WTC11 (cell line): ENCODE results near the gene ZEB2. TPM values are rescaled to one million over a fixed set of nuclear protein-coding genes. Genes with fewer than 3 reads are reported as not detected.

Experiments used
- ATAC-seq: fragments of 200-7000 bp; cut with Tn5 transposase; 2 replicates; pipeline ENCODE4 v1.10.0; 2021; ENCODE audit warnings: mild to moderate bottlenecking, moderate library complexity
- CTCF ChIA-PET: fragments of 300-600 bp; sonication (Branson Sonifier 250); formaldehyde crosslinking; loops from one replicate; lab custom pipeline; 2021; ENCODE audit warnings: antibody characterized with exemption; lab: Charles Lee
- POLR2A ChIA-PET: fragments of 350-600 bp; sonication (Branson Sonifier 250); formaldehyde crosslinking; loops from one replicate; lab custom pipeline; 2021; ENCODE audit warnings: antibody characterized with exemption; lab: Charles Lee
- DNase-seq: peaks from one replicate; pipeline ENCODE4 v3.0.0; 2021; ENCODE audit warnings: low spot score
- H3K27ac Mint-ChIP-seq: 2 replicates; pipeline ENCODE4 v1.8.0; 2021; ENCODE audit warnings: mixed read lengths
- H3K27me3 Mint-ChIP-seq: 2 replicates; pipeline ENCODE4 v1.8.0; 2021; ENCODE audit warnings: low read depth, mild to moderate bottlenecking, moderate library complexity, mixed read lengths
- H3K36me3 Mint-ChIP-seq: 2 replicates; pipeline ENCODE4 v1.8.0; 2021; ENCODE audit warnings: mixed read lengths
- H3K4me1 Mint-ChIP-seq: 2 replicates; pipeline ENCODE4 v1.8.0; 2022; ENCODE audit warnings: mixed read lengths
- H3K4me3 Mint-ChIP-seq: 2 replicates; pipeline ENCODE4 v1.8.0; 2021; ENCODE audit warnings: mild to moderate bottlenecking, moderate library complexity, mixed read lengths
- H3K9me3 Mint-ChIP-seq: 2 replicates; pipeline ENCODE4 v1.8.0; 2021; ENCODE audit warnings: mixed read lengths
- AFF4 ChIP-seq: sonication (generic); formaldehyde crosslinking; IDR thresholded peaks from 2 replicates; pipeline ENCODE4 v1.8.1; 2023; ENCODE audit warnings: mild to moderate bottlenecking, missing genetic modification reagents, borderline replicate concordance
- CREM ChIP-seq: sonication (generic); formaldehyde crosslinking; IDR thresholded peaks from 2 replicates; pipeline ENCODE4 v1.8.1; 2022; ENCODE audit warnings: mild to moderate bottlenecking, missing genetic modification reagents, moderate library complexity
- E2F4 ChIP-seq: sonication (generic); formaldehyde crosslinking; IDR thresholded peaks from 2 replicates; pipeline ENCODE4 v1.8.1; 2022; ENCODE audit warnings: low read depth, mild to moderate bottlenecking, moderate library complexity, missing genetic modification reagents, borderline replicate concordance
- FOXK1 ChIP-seq: sonication (generic); formaldehyde crosslinking; IDR thresholded peaks from 2 replicates; pipeline ENCODE4 v1.8.0; 2022; ENCODE audit warnings: mild to moderate bottlenecking, moderate library complexity, missing genetic modification reagents
- GTF2I ChIP-seq: fragments of 250-450 bp; sonication (Bioruptor Pico); conservative IDR thresholded peaks from 2 replicates; pipeline ENCODE4 v1.4.0; 2021; ENCODE audit warnings: mild to moderate bottlenecking
- IRF2 ChIP-seq: sonication (generic); formaldehyde crosslinking; IDR thresholded peaks from 2 replicates; pipeline ENCODE4 v1.8.0; 2022; ENCODE audit warnings: low read depth, missing genetic modification reagents, borderline replicate concordance
- NFYB ChIP-seq: sonication (generic); formaldehyde crosslinking; conservative IDR thresholded peaks from 2 replicates; pipeline ENCODE4 v1.8.0; 2022; ENCODE audit warnings: low read depth, missing genetic modification reagents
- PRDM15 ChIP-seq: sonication (generic); formaldehyde crosslinking; IDR thresholded peaks from 2 replicates; pipeline ENCODE4 v1.8.0; 2022; ENCODE audit warnings: missing genetic modification reagents
- ZNF425 ChIP-seq: fragments of 250-450 bp; sonication (Bioruptor Pico); conservative IDR thresholded peaks from 2 replicates; pipeline ENCODE4 v1.9.0; 2021; ENCODE audit warnings: mild to moderate bottlenecking
- ZSCAN18 ChIP-seq: fragments of 250-450 bp; sonication (Bioruptor Pico); IDR thresholded peaks from 2 replicates; pipeline ENCODE4 v2.1.2; 2022; ENCODE audit warnings: mild to moderate bottlenecking, moderate library complexity
- total RNA-seq: library from RNA; stranded (reverse); gene quantifications from 3 replicates; pipeline ENCODE4 v1.2.3, GENCODE V29; 2021
- TF ChIP-seq, protein P1 (sequence below): sonication (generic); formaldehyde crosslinking; IDR thresholded peaks from 2 replicates; pipeline ENCODE4 v1.8.1; 2023; ENCODE audit warnings: mild to moderate bottlenecking, missing genetic modification reagents
- TF ChIP-seq, protein P2 (sequence below): fragments of 250-450 bp; sonication (Bioruptor Pico); IDR thresholded peaks from 2 replicates; pipeline ENCODE4 v1.9.0; 2021; ENCODE audit warnings: mild to moderate bottlenecking
- TF ChIP-seq, protein P3 (sequence below): fragments of 250-450 bp; sonication (Bioruptor Pico); IDR thresholded peaks from 2 replicates; pipeline ENCODE4 v1.9.0; 2021; ENCODE audit warnings: mild to moderate bottlenecking, borderline replicate concordance

Gene ZEB2
- total RNA-seq, 1 experiment from 2014 or later = 0.42 TPM

GRCh38 chr2:144456680-144457079 lies 63.2 kb downstream of the ZEB2 start (continued):
- TF ChIP-seq, protein P1, sequence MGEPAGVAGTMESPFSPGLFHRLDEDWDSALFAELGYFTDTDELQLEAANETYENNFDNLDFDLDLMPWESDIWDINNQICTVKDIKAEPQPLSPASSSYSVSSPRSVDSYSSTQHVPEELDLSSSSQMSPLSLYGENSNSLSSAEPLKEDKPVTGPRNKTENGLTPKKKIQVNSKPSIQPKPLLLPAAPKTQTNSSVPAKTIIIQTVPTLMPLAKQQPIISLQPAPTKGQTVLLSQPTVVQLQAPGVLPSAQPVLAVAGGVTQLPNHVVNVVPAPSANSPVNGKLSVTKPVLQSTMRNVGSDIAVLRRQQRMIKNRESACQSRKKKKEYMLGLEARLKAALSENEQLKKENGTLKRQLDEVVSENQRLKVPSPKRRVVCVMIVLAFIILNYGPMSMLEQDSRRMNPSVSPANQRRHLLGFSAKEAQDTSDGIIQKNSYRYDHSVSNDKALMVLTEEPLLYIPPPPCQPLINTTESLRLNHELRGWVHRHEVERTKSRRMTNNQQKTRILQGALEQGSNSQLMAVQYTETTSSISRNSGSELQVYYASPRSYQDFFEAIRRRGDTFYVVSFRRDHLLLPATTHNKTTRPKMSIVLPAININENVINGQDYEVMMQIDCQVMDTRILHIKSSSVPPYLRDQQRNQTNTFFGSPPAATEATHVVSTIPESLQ (CRISPR knock-in tag) = no peak
- no peak for TF ChIP-seq NFYB
- no peak for TF ChIP-seq FOXK1 (CRISPR knock-in tag)
- no peak for TF ChIP-seq IRF2
- TF ChIP-seq GTF2I (CRISPR knock-in tag) = no peak

GRCh38 chr2:144455987-144456386 lies 63.9 kb downstream of the ZEB2 start:
- H3K9me3 Mint-ChIP-seq = no peaks in the 10 kb centered on the region
- H3K36me3 Mint-ChIP-seq = no peaks in the 10 kb centered on the region
- ChIA-PET POLR2A (no interaction called here), CTCF (no interaction called here)
- H3K4me3 Mint-ChIP-seq = no peak overlapping the region
- no peak for TF ChIP-seq GTF2I (CRISPR knock-in tag)
- TF ChIP-seq ZSCAN18 = no peak
- TF ChIP-seq, protein P2, sequence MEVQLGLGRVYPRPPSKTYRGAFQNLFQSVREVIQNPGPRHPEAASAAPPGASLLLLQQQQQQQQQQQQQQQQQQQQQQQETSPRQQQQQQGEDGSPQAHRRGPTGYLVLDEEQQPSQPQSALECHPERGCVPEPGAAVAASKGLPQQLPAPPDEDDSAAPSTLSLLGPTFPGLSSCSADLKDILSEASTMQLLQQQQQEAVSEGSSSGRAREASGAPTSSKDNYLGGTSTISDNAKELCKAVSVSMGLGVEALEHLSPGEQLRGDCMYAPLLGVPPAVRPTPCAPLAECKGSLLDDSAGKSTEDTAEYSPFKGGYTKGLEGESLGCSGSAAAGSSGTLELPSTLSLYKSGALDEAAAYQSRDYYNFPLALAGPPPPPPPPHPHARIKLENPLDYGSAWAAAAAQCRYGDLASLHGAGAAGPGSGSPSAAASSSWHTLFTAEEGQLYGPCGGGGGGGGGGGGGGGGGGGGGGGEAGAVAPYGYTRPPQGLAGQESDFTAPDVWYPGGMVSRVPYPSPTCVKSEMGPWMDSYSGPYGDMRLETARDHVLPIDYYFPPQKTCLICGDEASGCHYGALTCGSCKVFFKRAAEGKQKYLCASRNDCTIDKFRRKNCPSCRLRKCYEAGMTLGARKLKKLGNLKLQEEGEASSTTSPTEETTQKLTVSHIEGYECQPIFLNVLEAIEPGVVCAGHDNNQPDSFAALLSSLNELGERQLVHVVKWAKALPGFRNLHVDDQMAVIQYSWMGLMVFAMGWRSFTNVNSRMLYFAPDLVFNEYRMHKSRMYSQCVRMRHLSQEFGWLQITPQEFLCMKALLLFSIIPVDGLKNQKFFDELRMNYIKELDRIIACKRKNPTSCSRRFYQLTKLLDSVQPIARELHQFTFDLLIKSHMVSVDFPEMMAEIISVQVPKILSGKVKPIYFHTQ (CRISPR knock-in tag) = no peak
- no peak for TF ChIP-seq ZNF425 (CRISPR knock-in tag)
- no peak for TF ChIP-seq E2F4
- TF ChIP-seq AFF4 (CRISPR knock-in tag) = no peak
- no peak for TF ChIP-seq PRDM15 (CRISPR knock-in tag)
- TF ChIP-seq CREM = no peak
- TF ChIP-seq, protein P3, sequence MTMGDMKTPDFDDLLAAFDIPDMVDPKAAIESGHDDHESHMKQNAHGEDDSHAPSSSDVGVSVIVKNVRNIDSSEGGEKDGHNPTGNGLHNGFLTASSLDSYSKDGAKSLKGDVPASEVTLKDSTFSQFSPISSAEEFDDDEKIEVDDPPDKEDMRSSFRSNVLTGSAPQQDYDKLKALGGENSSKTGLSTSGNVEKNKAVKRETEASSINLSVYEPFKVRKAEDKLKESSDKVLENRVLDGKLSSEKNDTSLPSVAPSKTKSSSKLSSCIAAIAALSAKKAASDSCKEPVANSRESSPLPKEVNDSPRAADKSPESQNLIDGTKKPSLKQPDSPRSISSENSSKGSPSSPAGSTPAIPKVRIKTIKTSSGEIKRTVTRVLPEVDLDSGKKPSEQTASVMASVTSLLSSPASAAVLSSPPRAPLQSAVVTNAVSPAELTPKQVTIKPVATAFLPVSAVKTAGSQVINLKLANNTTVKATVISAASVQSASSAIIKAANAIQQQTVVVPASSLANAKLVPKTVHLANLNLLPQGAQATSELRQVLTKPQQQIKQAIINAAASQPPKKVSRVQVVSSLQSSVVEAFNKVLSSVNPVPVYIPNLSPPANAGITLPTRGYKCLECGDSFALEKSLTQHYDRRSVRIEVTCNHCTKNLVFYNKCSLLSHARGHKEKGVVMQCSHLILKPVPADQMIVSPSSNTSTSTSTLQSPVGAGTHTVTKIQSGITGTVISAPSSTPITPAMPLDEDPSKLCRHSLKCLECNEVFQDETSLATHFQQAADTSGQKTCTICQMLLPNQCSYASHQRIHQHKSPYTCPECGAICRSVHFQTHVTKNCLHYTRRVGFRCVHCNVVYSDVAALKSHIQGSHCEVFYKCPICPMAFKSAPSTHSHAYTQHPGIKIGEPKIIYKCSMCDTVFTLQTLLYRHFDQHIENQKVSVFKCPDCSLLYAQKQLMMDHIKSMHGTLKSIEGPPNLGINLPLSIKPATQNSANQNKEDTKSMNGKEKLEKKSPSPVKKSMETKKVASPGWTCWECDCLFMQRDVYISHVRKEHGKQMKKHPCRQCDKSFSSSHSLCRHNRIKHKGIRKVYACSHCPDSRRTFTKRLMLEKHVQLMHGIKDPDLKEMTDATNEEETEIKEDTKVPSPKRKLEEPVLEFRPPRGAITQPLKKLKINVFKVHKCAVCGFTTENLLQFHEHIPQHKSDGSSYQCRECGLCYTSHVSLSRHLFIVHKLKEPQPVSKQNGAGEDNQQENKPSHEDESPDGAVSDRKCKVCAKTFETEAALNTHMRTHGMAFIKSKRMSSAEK (CRISPR knock-in tag) = no peak
- TF ChIP-seq, all 79 proteins: peak for 0
- peaks cover 17% of the 10 kb centered on the region for H3K27me3 Mint-ChIP-seq
- ATAC-seq = no peak
- H3K27ac Mint-ChIP-seq = no peak overlapping the region
- H3K4me1 Mint-ChIP-seq = peaks cover 64% of the 10 kb centered on the region
- no peak for DNase-seq
